ENCODE data around the gene ANGPT4.
"Not testable (repeated sequence)": the region's sequence is repeated elsewhere in the genome, so short reads cannot be mapped to it uniquely, and the experiment has no call there.

ANGPT4 gene

DNA sequence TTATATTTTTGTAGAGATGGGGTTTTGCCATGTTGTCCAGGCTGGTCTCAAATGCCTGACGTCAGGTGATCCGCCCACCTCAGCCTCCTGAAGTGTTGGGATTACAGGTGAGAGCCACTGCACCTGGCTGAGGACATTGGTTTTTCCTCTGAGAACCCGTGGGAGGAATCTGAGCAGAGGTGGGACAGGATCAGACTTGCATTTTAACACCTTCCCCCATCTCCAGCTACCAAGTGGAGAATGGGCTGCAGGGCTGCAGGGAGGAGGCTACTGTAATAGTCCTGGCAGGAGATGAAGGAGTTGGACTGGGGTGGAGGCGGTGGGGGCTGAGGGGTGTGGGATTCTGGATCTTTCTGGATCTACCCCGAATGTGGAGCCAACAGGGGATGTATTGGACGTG lies 58.1 kb downstream of the ANGPT4 start:
- no peak overlapping the region for H3K4me3 ChIP-seq (ENCODE audit: low read depth, low read length)
- TF ChIP-seq, protein P1, sequence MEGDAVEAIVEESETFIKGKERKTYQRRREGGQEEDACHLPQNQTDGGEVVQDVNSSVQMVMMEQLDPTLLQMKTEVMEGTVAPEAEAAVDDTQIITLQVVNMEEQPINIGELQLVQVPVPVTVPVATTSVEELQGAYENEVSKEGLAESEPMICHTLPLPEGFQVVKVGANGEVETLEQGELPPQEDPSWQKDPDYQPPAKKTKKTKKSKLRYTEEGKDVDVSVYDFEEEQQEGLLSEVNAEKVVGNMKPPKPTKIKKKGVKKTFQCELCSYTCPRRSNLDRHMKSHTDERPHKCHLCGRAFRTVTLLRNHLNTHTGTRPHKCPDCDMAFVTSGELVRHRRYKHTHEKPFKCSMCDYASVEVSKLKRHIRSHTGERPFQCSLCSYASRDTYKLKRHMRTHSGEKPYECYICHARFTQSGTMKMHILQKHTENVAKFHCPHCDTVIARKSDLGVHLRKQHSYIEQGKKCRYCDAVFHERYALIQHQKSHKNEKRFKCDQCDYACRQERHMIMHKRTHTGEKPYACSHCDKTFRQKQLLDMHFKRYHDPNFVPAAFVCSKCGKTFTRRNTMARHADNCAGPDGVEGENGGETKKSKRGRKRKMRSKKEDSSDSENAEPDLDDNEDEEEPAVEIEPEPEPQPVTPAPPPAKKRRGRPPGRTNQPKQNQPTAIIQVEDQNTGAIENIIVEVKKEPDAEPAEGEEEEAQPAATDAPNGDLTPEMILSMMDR (IDR thresholded peaks at IDR 0.05; ENCODE audit: control insufficient read depth, extremely low read depth, insufficient read depth): no peak
- DNase-seq (ENCODE audit: low read depth): no peak

DNA sequence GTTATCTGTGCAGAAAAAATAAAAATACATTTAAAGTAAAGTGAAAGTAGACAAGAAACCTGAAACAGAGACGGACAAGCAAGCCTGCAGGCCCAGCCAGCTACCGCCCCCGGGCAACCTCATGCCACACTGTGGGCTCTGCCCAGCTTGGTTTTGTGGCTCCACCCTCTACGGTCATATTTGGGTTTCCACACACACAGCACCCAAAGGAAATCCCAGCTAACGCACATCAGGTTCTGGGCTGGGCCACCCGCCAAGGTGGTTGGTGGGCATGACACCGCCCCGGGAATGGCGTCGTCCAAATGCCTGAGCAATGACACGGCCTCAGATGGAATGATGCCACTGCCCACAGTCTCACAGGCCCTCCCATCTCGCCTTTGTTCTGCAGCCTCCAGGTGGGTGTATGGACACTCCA lies 59.8 kb downstream of the ANGPT4 start:
- DNase-seq (ENCODE audit: low read depth): no peak
- TF ChIP-seq, protein P1 (IDR thresholded peaks at IDR 0.05; ENCODE audit: control insufficient read depth, extremely low read depth, insufficient read depth): no peak
- no peak overlapping the region for H3K4me3 ChIP-seq (ENCODE audit: low read depth, low read length)

DNA sequence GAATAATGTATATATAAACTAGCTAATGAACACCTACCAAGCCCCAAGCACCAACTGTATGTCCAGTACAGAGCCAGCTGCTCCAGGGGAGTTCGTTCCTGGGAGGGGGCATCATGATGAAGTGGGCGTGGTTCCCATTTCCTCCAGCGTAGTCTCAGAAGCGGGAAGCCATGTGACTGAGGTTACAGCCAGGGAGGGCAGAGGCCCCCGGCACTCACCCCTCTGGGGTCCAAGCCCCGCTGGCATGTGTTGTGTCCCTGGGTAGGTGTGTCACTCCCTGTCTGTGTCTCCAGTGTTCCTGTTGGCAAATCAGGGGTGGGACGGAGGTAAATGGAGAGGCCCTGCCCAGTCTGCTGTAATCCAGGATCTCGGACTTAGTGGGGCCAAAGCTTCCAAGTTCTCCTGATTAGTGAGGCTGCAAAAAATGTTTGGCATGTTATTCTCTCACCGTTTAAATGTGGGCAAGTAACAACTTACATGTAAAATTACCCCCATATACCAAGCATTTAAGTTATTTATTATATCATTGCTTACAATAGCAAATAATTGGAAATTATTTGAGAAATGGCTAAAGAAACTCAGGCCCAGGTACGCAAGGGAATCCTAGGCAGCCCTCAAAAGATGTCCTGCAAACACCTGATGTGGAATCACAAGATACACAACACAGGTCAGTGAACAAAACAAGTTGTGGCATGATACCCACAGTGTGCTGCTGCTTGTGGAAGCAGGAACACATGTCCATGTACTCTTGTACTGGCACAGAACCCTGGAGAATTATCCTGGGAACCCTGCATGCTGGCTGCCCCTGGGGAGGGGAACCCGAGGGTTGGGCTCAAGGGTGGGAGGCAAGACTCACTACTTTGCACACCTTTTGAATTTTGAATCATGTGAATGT lies 60.4 kb downstream of the ANGPT4 start:
- TF ChIP-seq, protein P1 (IDR thresholded peaks at IDR 0.05; ENCODE audit: control insufficient read depth, extremely low read depth, insufficient read depth): no peak
- no peak for DNase-seq (ENCODE audit: low read depth)
- no peak overlapping the region for H3K4me3 ChIP-seq (ENCODE audit: low read depth, low read length)

DNA sequence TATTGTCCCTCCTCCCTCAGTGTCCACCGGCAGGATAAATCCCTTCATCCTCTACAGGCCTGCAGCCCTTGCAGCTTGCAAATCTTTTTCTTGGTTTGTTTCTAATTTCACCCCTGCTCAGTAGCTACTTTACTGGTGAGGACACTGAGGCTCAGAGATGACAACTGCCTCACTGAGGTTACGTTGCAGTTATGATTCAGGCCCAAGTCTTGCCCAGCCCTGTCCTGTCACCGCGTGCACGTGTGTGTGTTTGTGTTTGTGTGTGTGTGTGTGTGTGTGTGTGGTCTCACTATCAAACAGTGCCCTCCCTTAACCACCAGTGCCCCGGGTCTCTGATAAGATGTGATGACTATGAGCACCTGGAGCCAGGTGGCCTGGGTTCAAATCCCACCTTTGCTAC lies 61.5 kb downstream of the ANGPT4 start:
- no peak overlapping the region for H3K4me3 ChIP-seq (ENCODE audit: low read depth, low read length)
- no peak for DNase-seq (ENCODE audit: low read depth)
- TF ChIP-seq, protein P1 (IDR thresholded peaks at IDR 0.05; ENCODE audit: control insufficient read depth, extremely low read depth, insufficient read depth): no peak

GRCh38 chr20:853406-853996 lies 62.6 kb downstream of the ANGPT4 start:
- H3K4me3 ChIP-seq (ENCODE audit: low read depth, low read length): no peak overlapping the region
- no peak for DNase-seq (ENCODE audit: low read depth)
- TF ChIP-seq, protein P1 (IDR thresholded peaks at IDR 0.05; ENCODE audit: control insufficient read depth, extremely low read depth, insufficient read depth): no peak

DNA sequence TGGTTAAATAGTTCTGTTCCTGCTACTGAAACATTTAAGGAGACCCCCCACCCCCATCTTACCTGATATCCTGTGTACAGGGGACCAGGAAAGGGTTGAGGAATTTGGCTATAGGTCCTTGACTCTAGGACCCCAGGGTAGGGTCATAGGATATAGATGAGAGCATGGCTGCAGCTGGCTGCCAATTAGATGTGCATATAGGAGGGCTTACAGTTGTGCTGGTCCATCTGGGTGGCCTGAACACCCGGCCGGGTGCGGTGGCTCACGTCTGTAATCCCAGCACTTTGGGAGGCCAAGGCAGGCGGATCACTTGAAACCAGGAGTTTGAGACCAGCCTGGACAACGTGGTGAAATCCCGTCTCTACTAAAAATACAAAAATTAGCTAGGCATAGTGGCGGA lies 67.4 kb downstream of the ANGPT4 start:
- not testable (repeated sequence) for H3K4me3 ChIP-seq (ENCODE audit: low read depth, low read length); DNase-seq (ENCODE audit: low read depth)

GRCh38 chr20:848193-848592 lies 67.9 kb downstream of the ANGPT4 start:
- TF ChIP-seq, protein P1 (IDR thresholded peaks at IDR 0.05; ENCODE audit: control insufficient read depth, extremely low read depth, insufficient read depth): no peak
- no peak overlapping the region for H3K4me3 ChIP-seq (ENCODE audit: low read depth, low read length)
- DNase-seq (ENCODE audit: low read depth): no peak
